Common myeloid progenitor, CD34-positive (primary cell): Measurements from ENCODE around the gene AFF3.
"Not testable (repeated sequence)": the region's sequence is repeated elsewhere in the genome, so short reads cannot be mapped to it uniquely, and the experiment has no call there.

Experiments used
- CTCF ChIA-PET: fragments of 350-600 bp; sonication (Branson Sonifier 250); formaldehyde crosslinking; loops from one replicate; lab custom pipeline; 2021; ENCODE audit warnings: antibody characterized with exemption; lab: Charles Lee
- POLR2A ChIA-PET: fragments of 350-600 bp; sonication (Branson Sonifier 250); formaldehyde crosslinking; loops from one replicate; lab custom pipeline; 2021; ENCODE audit warnings: antibody characterized with exemption; lab: Charles Lee
- DNase-seq, 3 donors: peaks; one replicate each; pipeline versions ENCODE4 v3.0.0 to v3.0.0-alpha.2; 2013
- H3K27ac ChIP-seq, 2 experiments: 1 replicate in 1 of 2; 2 replicates in 1 of 2; pipeline ENCODE4 v1.7.0; 2013; ENCODE audit warnings: inconsistent platforms in 2 of 2, low read length in 2 of 2, mild to moderate bottlenecking in 2 of 2, low read depth in 1 of 2, moderate library complexity in 1 of 2; ENCODE audit not compliant: severe bottlenecking in 2 of 2, insufficient read depth in 1 of 2, poor library complexity in 1 of 2
- H3K27me3 ChIP-seq, 5 experiments: replicated peaks in 2 of 5; 1 replicate in 3 of 5; 2 replicates in 2 of 5; pipeline versions ENCODE4 v1.6.1 to v1.7.0; 2013; ENCODE audit warnings: low read length in 4 of 5, mild to moderate bottlenecking in 2 of 5, moderate library complexity in 2 of 5, inconsistent platforms in 1 of 5; ENCODE audit not compliant: insufficient read depth in 5 of 5, control insufficient read depth in 4 of 5
- H3K36me3 ChIP-seq, 4 experiments: 1 replicate in 2 of 4; 2 replicates in 2 of 4; pipeline versions ENCODE4 v1.6.1 to v1.7.0; 2013; ENCODE audit warnings: low read length in 3 of 4, control low read depth in 1 of 4, mild to moderate bottlenecking in 1 of 4; ENCODE audit not compliant: control insufficient read depth in 4 of 4, insufficient read depth in 4 of 4
- H3K4me1 ChIP-seq, 4 experiments: 1 replicate in 3 of 4; 2 replicates in 1 of 4; pipeline versions ENCODE4 v1.6.1 to v1.7.1; 2013; ENCODE audit warnings: low read length in 3 of 4, mild to moderate bottlenecking in 3 of 4, control low read depth in 1 of 4, inconsistent platforms in 1 of 4, moderate library complexity in 1 of 4; ENCODE audit not compliant: control insufficient read depth in 4 of 4, insufficient read depth in 4 of 4; ENCODE audit errors: control extremely low read depth in 1 of 4
- H3K4me3 ChIP-seq, 7 experiments: 1 replicate in 4 of 7; 2 replicates in 3 of 7; pipeline versions ENCODE4 v1.5.1 to v1.7.0; 2013; ENCODE audit warnings: mild to moderate bottlenecking in 7 of 7, low read length in 6 of 7, moderate library complexity in 6 of 7, inconsistent platforms in 2 of 7, low read depth in 2 of 7, control low read depth in 1 of 7; ENCODE audit not compliant: insufficient read depth in 4 of 7, control insufficient read depth in 1 of 7; ENCODE audit errors: extremely low read depth in 1 of 7
- H3K9me3 ChIP-seq, 5 experiments: 1 replicate in 4 of 5; 2 replicates in 1 of 5; pipeline versions ENCODE4 v1.6.1 to v1.7.1; 2013; ENCODE audit warnings: low read length in 4 of 5, mild to moderate bottlenecking in 2 of 5, inconsistent platforms in 1 of 5, low read depth in 1 of 5, moderate library complexity in 1 of 5; ENCODE audit not compliant: control insufficient read depth in 4 of 5, insufficient read depth in 2 of 5; ENCODE audit errors: control extremely low read depth in 1 of 5
- WGBS: methylation state at CpG from one replicate; pipeline ENCODE4 v1.1.5; 2013; ENCODE audit not compliant: insufficient coverage; 5-methylcytosine and 5-hydroxymethylcytosine counted together

AFF3 gene

DNA sequence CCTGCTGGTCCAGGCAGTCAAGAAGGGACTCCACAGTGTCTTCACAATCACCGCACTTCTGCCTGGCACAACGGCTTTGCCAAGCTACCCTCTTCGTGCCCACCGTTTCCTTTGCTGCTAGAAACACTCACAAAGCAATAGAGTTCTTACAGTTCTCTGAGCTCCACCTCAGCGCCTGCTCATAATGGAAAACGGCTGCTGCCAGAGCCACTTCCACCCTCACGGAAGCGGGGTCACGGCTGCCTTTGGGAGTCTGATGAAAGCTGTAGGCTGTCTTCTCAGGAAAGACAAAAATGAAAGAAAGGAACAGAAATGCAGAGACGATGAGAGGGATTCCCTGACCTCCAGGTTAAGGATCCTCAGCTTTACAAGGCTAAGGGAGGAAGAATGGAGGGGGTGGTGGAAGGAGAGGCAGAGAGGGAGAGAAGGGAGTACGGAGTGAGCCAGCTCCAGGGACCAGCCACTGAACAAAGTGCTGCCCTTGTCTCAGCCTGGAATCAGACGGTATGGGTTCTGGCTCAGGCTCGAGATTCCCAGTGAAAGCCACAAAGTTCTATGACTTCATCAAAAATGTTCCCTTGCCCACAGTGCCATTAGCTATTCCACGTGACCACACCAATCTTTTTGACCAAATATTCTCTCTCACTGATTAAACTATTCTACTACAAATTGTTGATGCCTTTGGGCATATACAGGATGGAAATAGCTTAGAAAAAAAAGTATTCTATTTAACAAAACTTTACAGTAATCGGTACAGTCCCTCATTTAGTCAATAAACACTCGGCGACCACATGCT, 58.8 kb downstream of the AFF3 start:
- H3K27me3 ChIP-seq, H3K4me3 ChIP-seq, H3K36me3 ChIP-seq, DNase-seq, H3K27ac ChIP-seq, CTCF ChIA-PET, POLR2A ChIA-PET, H3K9me3 ChIP-seq, H3K4me1 ChIP-seq: not testable (repeated sequence)
- WGBS: 100% methylated on average over 4 of the region's 17 CpGs

DNA sequence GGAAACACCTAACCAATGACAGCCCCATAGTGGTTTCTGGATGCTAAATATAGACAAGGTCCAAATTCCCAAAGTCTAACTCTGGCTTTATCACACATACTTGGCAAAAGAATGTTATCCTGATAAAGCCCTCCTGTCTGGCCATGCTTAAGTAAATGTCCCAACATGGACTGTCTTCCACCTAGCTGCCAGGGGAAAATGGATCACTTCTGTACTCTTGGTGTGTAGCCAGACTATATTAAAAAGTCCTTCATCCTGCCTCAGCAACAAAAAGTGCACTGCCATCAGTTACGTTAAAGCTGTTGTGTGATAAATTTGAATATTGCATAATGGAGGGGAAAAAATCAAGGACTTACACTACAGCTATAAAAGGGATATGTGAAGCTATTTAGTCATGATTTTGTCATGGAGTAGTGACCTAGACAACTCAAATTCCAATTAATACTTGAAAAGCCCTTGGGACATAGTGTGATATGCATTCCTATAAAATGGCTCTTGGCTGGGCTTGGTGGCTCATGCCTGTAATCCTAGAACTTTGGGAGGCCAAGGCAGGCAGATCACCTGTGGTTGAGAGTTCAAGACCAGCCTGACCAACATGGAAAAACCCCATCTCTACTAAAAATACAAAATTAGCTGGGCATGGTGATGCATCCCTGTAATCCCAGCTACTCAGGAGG, 60.0 kb downstream of the AFF3 start:
- H3K27ac ChIP-seq, H3K9me3 ChIP-seq, POLR2A ChIA-PET, H3K4me3 ChIP-seq, CTCF ChIA-PET, DNase-seq, H3K27me3 ChIP-seq, H3K4me1 ChIP-seq, H3K36me3 ChIP-seq: not testable (repeated sequence)
- no CpG with 5 or more reads among the region's 1 CpG for WGBS

GRCh38 chr2:100077935-100078334, 64.5 kb downstream of the AFF3 start:
- ChIA-PET CTCF (interaction anchor here (1.9 kb wide), 1 partner anchor 10 kb away, joined by 5 read pairs; no protein-coding TSS in a partner anchor), POLR2A (no interaction called here)
- DNase-seq: no peak
- no peak overlapping the region for H3K27ac ChIP-seq
- peaks cover 0 to 6% (median 4%) of the 10 kb centered on the region in 4 experiments for H3K36me3 ChIP-seq
- no peaks in the 10 kb centered on the region for H3K4me1 ChIP-seq
- no peaks in the 10 kb centered on the region for H3K9me3 ChIP-seq
- H3K4me3 ChIP-seq: no peak overlapping the region
- WGBS: 100% methylated on average over 2 of the region's 3 CpGs
- no peaks in the 10 kb centered on the region for H3K27me3 ChIP-seq

GRCh38 chr2:100077456-100077855, 64.9 kb downstream of the AFF3 start:
- Histone ChIP-seq H3K27me3 (no peaks in the 10 kb centered on the region), H3K36me3 (peaks cover 0 to 7% (median 4%) of the 10 kb centered on the region in 4 experiments)
- CTCF ChIA-PET: interaction anchor here (1.9 kb wide), 1 partner anchor 9 kb away, joined by 5 read pairs; no protein-coding TSS in a partner anchor

DNA sequence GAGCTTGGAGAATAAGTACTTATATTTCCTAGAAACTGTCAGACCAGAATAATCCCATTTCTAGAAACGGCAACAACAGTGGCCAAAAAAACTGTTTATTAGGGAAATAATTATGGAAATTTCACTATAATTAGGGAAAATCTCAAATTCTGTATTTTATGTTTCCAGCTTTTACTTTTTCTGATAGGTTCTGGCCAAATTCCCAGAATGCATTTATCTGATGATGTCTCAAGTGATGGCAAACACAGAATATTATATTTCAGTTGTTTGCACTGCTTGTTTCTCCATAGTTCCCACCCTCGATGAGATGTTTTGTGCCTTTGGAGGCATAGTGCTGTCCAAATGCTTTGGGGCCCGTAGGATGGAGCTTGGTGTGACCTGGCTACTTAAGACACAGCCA, 66.9 kb downstream of the AFF3 start:
- Histone ChIP-seq H3K36me3 (peaks cover 0 to 7% (median 3%) of the 10 kb centered on the region in 4 experiments), H3K9me3 (no peaks in the 10 kb centered on the region), H3K27me3 (no peaks in the 10 kb centered on the region), H3K4me1 (peaks cover 0 to 8% (median 3%) of the 10 kb centered on the region in 4 experiments), H3K27ac (no peak overlapping the region), H3K4me3 (no peak overlapping the region)
- POLR2A ChIA-PET: no interaction called here
- CTCF ChIA-PET: interaction anchor here (0.6 to 1.1 kb wide), 2 partner anchors 15 to 36 kb away, joined by 3 read pairs; no protein-coding TSS in a partner anchor
- DNase-seq: no peak
- WGBS: 100% methylated on average over 1 of the region's 3 CpGs

More at GRCh38 chr2:100077456-100077855, 64.9 kb downstream of the AFF3 start:
- H3K4me3 ChIP-seq: no peak overlapping the region
- H3K27ac ChIP-seq: no peak overlapping the region
- POLR2A ChIA-PET: no interaction called here
- no peaks in the 10 kb centered on the region for H3K9me3 ChIP-seq
- H3K4me1 ChIP-seq: no peaks in the 10 kb centered on the region
- no peak for DNase-seq

DNA sequence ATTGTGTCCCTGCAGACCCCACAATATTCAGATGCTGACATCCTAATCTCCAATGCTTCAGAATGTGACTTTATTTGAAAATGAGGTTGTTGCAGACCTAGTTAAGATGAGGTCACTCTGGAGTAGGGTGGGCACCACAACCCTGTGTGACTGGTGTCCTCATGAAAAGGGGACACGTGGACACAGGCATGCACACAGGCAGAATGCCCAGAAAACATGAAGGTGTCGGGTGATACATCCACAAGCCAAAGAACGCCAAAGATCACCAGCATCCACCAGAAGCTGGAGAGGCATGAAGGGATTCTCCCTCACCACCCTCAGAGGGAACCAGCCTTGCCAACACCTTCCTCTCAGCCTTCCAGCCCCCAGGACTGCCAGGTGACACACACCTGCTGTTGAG, 69.3 kb downstream of the AFF3 start:
- Histone ChIP-seq H3K27ac (no peak overlapping the region), H3K9me3 (no peaks in the 10 kb centered on the region), H3K4me3 (no peak overlapping the region), H3K4me1 (peaks cover 0 to 8% (median 3%) of the 10 kb centered on the region in 4 experiments), H3K36me3 (peaks cover 0 to 4% (median 1%) of the 10 kb centered on the region in 4 experiments), H3K27me3 (no peaks in the 10 kb centered on the region)
- 100% methylated on average over 2 of the region's 3 CpGs for WGBS
- DNase-seq: no peak
- ChIA-PET POLR2A (no interaction called here), CTCF (no interaction called here)

DNA sequence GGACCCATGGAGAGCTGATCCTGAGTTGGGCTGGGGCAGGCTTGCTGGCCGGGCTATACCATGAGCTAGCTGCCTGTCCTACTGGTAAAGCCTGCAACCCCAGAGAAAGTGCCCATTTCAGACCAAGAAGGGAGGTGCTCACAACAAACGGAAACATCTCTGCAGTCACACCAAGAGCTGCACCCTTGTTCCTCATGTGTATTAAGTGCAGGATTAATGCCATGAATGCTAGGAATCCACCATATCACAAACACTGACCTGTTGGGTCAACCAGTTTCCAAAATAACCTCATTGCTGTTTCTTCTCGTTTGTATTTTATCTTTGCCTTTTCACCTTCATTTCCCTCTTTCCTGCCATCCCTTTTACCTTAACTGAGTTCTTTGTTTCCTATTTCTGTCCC, 69.9 kb downstream of the AFF3 start:
- CTCF ChIA-PET: no interaction called here
- peaks cover 0 to 4% (median 1%) of the 10 kb centered on the region in 4 experiments for H3K36me3 ChIP-seq
- peaks cover 0 to 8% (median 3%) of the 10 kb centered on the region in 4 experiments for H3K4me1 ChIP-seq

More for the DNA sequence above, 69.9 kb downstream of the AFF3 start:
- Histone ChIP-seq H3K9me3 (no peaks in the 10 kb centered on the region), H3K27me3 (no peaks in the 10 kb centered on the region), H3K4me3 (no peak overlapping the region), H3K27ac (no peak overlapping the region)
- POLR2A ChIA-PET: no interaction called here
- 94% methylated on average over 2 of the region's 3 CpGs for WGBS
- DNase-seq: no peak
